Tibial nerve (tissue), 4 donors: Measurements from ENCODE around the gene LTK. TPM values are rescaled to one million over a fixed set of nuclear protein-coding genes. Genes with fewer than 3 reads are reported as not detected.

Source experiments
- DNase-seq, 2 donors: peaks; one replicate each; pipeline ENCODE4 v3.0.0-alpha.2; 2019; ENCODE audit warnings: low spot score in 2 of 2
- H3K27ac ChIP-seq, 4 donors: fragments of 200-600 bp; sonication (generic) in 3 of 4; one replicate each; pipeline ENCODE4 v1.5.1; 2017 to 2019; ENCODE audit warnings: mild to moderate bottlenecking in 1 of 4
- H3K27me3 ChIP-seq, 2 donors: fragments of 200-600 bp; sonication (generic) in 1 of 2; one replicate each; pipeline versions ENCODE4 v1.5.1 to v1.6.0; 2017 to 2019
- H3K36me3 ChIP-seq, 3 donors: fragments of 200-600 bp; sonication (generic); one replicate each; pipeline ENCODE4 v1.5.1; 2018 to 2019
- H3K4me1 ChIP-seq, 4 donors: fragments of 200-600 bp; sonication (generic) in 3 of 4; one replicate each; pipeline ENCODE4 v1.5.1; 2017 to 2019
- H3K4me3 ChIP-seq, 4 donors: fragments of 200-600 bp; sonication (generic) in 3 of 4; one replicate each; pipeline ENCODE4 v1.5.1; 2017 to 2019; ENCODE audit warnings: mild to moderate bottlenecking in 1 of 4, moderate library complexity in 1 of 4
- H3K9me3 ChIP-seq, 4 donors: fragments of 200-600 bp; sonication (generic) in 3 of 4; one replicate each; pipeline ENCODE4 v1.5.1; 2017 to 2019
- EP300 ChIP-seq, 2 donors: sonication (generic); formaldehyde crosslinking; IDR thresholded peaks; one replicate each; pipeline ENCODE4 v1.6.1; 2017; ENCODE audit warnings: antibody characterized with exemption in 2 of 2, mild to moderate bottlenecking in 1 of 2
- POLR2A ChIP-seq, 2 donors: fragments of 450-650 bp; IDR thresholded peaks; one replicate each; pipeline ENCODE4 v1.6.1; 2017; ENCODE audit warnings: antibody characterized with exemption in 2 of 2, mild to moderate bottlenecking in 2 of 2, moderate library complexity in 2 of 2
- WGBS, 2 donors: methylation state at CpG; one replicate each; pipeline ENCODE4 v1.1.5; 2018; 5-methylcytosine and 5-hydroxymethylcytosine counted together
- total RNA-seq, 4 donors: library from RNA; depleted of rRNA; stranded (reverse); fragments of >200 nt; gene quantifications; one replicate each; pipeline ENCODE4 v1.1.0, GENCODE V29; 2016
- TF ChIP-seq, protein P1 (sequence below), 5 experiments: fragments of 200-600 bp in 3 of 5; fragments of 450-650 bp in 2 of 5; sonication (generic) in 3 of 5; IDR thresholded peaks; one replicate each; pipeline ENCODE4 v1.5.1; 2016 to 2019; ENCODE audit warnings: antibody characterized with exemption in 5 of 5, mild to moderate bottlenecking in 3 of 5, moderate library complexity in 2 of 5

The LTK gene
- total RNA-seq, 4 donors from 2014 or later = 0.39 to 0.90 TPM; not detected in 2

DNA sequence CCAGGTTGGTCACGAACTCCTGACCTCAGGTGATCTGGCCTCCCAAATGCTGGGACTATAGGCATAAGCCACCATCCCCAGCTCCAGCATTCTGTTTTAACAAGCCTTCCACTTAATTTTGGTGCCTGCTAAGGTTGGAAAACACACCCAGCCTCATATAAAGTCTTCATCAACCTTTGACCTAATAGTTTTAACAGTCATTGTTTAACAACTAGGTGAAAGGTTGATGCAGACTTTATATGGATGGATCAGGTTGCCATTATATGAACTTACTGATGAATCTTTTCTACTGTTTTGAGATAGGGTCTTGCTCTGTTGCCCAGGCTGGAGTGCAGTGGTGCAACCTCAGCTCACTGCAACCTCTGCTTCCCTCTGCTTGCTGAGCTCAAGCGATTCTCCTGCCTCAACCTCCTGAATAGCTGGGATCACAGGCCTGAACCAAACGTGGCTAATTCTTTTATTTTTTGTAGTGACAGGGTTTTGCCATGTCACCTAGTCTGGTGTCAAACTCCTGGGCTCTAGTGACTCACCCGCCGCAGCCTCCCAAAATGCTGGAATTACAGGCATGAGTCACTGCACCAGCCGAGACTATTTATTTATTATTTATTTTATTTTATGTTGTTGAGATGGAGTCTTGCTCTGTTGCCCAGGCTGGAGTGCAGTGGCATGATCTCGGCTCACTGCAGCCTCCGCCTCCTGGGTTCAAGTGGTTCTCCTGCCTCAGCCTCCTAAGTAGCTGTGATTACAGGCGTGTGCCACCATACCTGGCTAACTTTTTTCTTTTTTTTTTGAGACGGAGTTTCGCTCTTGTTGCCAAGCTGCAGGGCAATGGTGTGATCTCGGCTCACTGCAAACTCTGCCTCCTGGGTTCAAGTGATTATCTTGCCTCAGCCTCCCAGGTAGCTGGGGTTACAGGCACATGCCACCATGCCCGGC is 33.5 kb upstream of the LTK start:
- H3K4me1 ChIP-seq = peaks cover 0 to 12% (median 3%) of the 10 kb centered on the region in 4 donors
- TF ChIP-seq POLR2A (IDR thresholded peaks at IDR 0.05) (no peak), EP300 (IDR thresholded peaks at IDR 0.05) (no peak)
- TF ChIP-seq, protein P1, sequence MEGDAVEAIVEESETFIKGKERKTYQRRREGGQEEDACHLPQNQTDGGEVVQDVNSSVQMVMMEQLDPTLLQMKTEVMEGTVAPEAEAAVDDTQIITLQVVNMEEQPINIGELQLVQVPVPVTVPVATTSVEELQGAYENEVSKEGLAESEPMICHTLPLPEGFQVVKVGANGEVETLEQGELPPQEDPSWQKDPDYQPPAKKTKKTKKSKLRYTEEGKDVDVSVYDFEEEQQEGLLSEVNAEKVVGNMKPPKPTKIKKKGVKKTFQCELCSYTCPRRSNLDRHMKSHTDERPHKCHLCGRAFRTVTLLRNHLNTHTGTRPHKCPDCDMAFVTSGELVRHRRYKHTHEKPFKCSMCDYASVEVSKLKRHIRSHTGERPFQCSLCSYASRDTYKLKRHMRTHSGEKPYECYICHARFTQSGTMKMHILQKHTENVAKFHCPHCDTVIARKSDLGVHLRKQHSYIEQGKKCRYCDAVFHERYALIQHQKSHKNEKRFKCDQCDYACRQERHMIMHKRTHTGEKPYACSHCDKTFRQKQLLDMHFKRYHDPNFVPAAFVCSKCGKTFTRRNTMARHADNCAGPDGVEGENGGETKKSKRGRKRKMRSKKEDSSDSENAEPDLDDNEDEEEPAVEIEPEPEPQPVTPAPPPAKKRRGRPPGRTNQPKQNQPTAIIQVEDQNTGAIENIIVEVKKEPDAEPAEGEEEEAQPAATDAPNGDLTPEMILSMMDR (IDR thresholded peaks at IDR 0.05) = no peak
- WGBS, 2 donors = 80 to 82% methylated on average over 13 of the region's 13 CpGs
- no peaks in the 10 kb centered on the region for H3K36me3 ChIP-seq
- no peak overlapping the region for H3K4me3 ChIP-seq
- H3K27me3 ChIP-seq = no peaks in the 10 kb centered on the region
- no peak overlapping the region for H3K27ac ChIP-seq
- H3K9me3 ChIP-seq = no peaks in the 10 kb centered on the region
- DNase-seq = no peak

DNA sequence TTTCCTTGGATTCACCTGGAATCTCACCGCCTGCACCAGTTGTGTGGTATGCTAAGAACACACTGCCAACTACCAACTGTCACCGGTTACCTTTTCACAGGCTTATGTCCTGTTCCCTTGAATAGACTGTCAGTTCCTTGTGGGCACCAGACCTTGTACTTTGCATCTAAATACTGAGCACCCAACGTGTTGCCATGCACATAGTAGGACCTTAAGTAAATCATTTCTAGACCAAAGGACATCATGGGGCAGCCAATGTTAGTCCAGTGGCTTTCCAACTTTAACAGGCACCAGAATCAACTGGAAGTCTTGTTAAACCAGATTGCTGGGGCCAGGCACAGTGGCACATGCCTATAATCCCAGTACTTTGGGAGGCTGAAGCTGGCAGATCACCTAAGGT is 31.6 kb upstream of the LTK start:
- Histone ChIP-seq H3K36me3 (no peaks in the 10 kb centered on the region), H3K27ac (no peak overlapping the region), H3K27me3 (no peaks in the 10 kb centered on the region), H3K4me3 (no peak overlapping the region), H3K4me1 (peaks cover 0 to 12% (median 3%) of the 10 kb centered on the region in 4 donors), H3K9me3 (no peaks in the 10 kb centered on the region)
- WGBS, 2 donors = 95 to 96% methylated on average over 3 of the region's 3 CpGs
- DNase-seq = no peak
- TF ChIP-seq EP300 (IDR thresholded peaks at IDR 0.05) = no peak
- TF ChIP-seq, protein P1 (IDR thresholded peaks at IDR 0.05) = no peak
- no peak for TF ChIP-seq POLR2A (IDR thresholded peaks at IDR 0.05)

DNA sequence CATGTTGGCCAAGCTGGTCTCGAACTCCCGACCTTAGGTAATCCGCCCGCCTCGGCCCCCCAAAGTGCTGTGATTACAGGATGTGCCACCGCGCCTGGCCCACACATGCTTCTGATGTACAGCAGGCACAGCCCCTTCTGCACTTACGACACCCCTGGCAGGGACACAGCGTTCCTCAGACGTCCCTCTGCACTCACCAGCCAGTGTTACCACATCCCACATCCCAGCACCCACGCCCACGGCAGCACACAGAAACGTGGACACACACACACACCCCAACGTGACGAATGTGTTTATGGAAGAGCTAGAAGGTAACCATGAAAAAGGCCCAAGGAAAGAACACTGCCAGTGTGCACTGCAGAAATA is 31.0 kb upstream of the LTK start:
- Histone ChIP-seq H3K4me3 (peak overlapping the region; percentile 66 to 80 (median 72)), H3K9me3 (no peaks in the 10 kb centered on the region), H3K27me3 (no peaks in the 10 kb centered on the region), H3K4me1 (peaks cover 0 to 12% (median 3%) of the 10 kb centered on the region in 4 donors), H3K36me3 (no peaks in the 10 kb centered on the region), H3K27ac (peak overlapping the region in 1 of 4 donors; percentile 80)
- 78% methylated on average over 11 to 15 of the region's 15 CpGs for WGBS, 2 donors
- TF ChIP-seq, protein P1 (IDR thresholded peaks at IDR 0.05) = no peak
- TF ChIP-seq EP300 (IDR thresholded peaks at IDR 0.05) = no peak
- no peak for TF ChIP-seq POLR2A (IDR thresholded peaks at IDR 0.05)
- no peak for DNase-seq

DNA sequence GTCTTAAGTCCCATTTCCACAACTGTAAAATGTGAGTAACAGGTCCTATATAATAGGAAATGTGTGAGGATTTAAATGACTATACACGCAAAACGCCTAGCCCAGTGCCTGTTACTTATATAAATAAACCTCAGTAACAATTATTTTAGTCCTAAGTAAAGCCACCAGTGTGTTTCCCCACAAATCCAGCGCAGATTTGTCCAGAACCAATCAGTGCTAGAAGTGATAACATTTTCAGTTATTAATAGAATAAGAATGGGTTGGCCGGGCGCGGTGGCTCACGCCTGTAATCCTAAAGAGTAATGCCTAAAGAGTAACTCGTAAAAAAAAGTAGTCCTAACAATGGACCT is 29.9 kb upstream of the LTK start:
- H3K4me3 ChIP-seq = peak overlapping the region; percentile 66 to 80 (median 72)
- H3K36me3 ChIP-seq = no peaks in the 10 kb centered on the region
- H3K4me1 ChIP-seq = peaks cover 0 to 12% (median 3%) of the 10 kb centered on the region in 4 donors
- peak overlapping the region in 3 of 4 donors; percentile 74 to 80 (median 77) for H3K27ac ChIP-seq
- TF ChIP-seq EP300 (IDR thresholded peaks at IDR 0.05) = no peak
- no peaks in the 10 kb centered on the region for H3K9me3 ChIP-seq
- WGBS, 2 donors = 9 to 11% methylated on average over 8 of the region's 8 CpGs
- no peak for DNase-seq
- H3K27me3 ChIP-seq = no peaks in the 10 kb centered on the region

DNA sequence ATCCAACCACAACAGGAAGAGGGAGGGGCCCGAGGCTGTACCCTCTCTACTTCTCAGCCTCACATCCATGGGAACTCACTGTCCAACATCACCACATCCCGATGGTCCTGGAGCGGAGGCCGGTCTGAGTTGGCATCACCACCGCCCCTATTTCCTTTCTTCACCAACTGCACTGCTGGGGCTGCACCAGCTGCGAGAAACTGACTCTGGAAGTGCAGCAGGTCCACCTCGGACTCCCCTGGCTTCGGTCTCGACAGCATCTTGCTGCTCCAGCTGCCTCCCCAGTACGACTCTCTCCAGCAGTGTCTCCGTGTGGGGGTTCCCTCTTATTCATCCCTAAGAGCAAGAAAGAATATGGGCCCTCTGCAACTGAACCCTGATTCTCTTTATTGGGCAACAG is 23.2 kb upstream of the LTK start:
- Histone ChIP-seq H3K27ac (no peak overlapping the region), H3K36me3 (peaks cover 0 to 54% (median 12%) of the 10 kb centered on the region in 3 donors), H3K9me3 (no peaks in the 10 kb centered on the region), H3K27me3 (no peaks in the 10 kb centered on the region), H3K4me3 (no peak overlapping the region), H3K4me1 (no peaks in the 10 kb centered on the region)
- 90 to 97% methylated on average over 11 of the region's 11 CpGs for WGBS, 2 donors
- no peak for DNase-seq
- TF ChIP-seq EP300 (IDR thresholded peaks at IDR 0.05) (no peak), POLR2A (IDR thresholded peaks at IDR 0.05) (no peak)
- TF ChIP-seq, protein P1 (IDR thresholded peaks at IDR 0.05) = no peak
